Aorta (tissue), 5 donors: ENCODE data around the gene NAXD. TPM values are rescaled to one million over a fixed set of nuclear protein-coding genes. Genes with fewer than 3 reads are reported as not detected.
A peak's percentile ranks its signal among the peaks of the same experiment; 100 is the strongest.
"Not testable (repeated sequence)": the region's sequence is repeated elsewhere in the genome, so short reads cannot be mapped to it uniquely, and the experiment has no call there.

ENCODE experiments used
- ATAC-seq: fragments of 200-7000 bp; cut with Tn5 transposase; one replicate; pipeline ENCODE4 v1.9.1; 2022; ENCODE audit warnings: moderate library complexity; ENCODE audit not compliant: low FRiP score
- DNase-seq, 2 donors: peaks; one replicate each; pipeline ENCODE4 v3.0.0-alpha.2; 2020
- H3K27ac ChIP-seq, 2 donors: one replicate each; pipeline ENCODE4 v1.5.1; 2013; ENCODE audit warnings: low read length in 2 of 2, mild to moderate bottlenecking in 2 of 2, moderate library complexity in 2 of 2, control low read depth in 1 of 2, inconsistent platforms in 1 of 2, low read depth in 1 of 2
- H3K27me3 ChIP-seq, 2 donors: one replicate each; pipeline ENCODE4 v1.6.1; 2013; ENCODE audit warnings: control low read depth in 1 of 2, low read length in 1 of 2, mild to moderate bottlenecking in 1 of 2, moderate library complexity in 1 of 2; ENCODE audit not compliant: insufficient read depth in 2 of 2, control insufficient read depth in 1 of 2
- H3K36me3 ChIP-seq, 2 donors: one replicate each; pipeline ENCODE4 v1.6.1; 2013; ENCODE audit warnings: control low read depth in 1 of 2, low read length in 1 of 2, mild to moderate bottlenecking in 1 of 2; ENCODE audit not compliant: insufficient read depth in 2 of 2, control insufficient read depth in 1 of 2
- H3K4me1 ChIP-seq, 2 donors: one replicate each; pipeline ENCODE4 v1.6.1; 2013; ENCODE audit warnings: low read length in 2 of 2, control low read depth in 1 of 2, mild to moderate bottlenecking in 1 of 2, moderate library complexity in 1 of 2; ENCODE audit not compliant: insufficient read depth in 2 of 2, control insufficient read depth in 1 of 2
- H3K4me3 ChIP-seq, 2 donors: one replicate each; pipeline ENCODE4 v1.5.1; 2013; ENCODE audit warnings: low read length in 2 of 2, control low read depth in 1 of 2, mild to moderate bottlenecking in 1 of 2
- H3K9me3 ChIP-seq: one replicate; pipeline ENCODE4 v1.6.1; 2013; ENCODE audit warnings: mild to moderate bottlenecking, low read length; ENCODE audit not compliant: control insufficient read depth
- WGBS, 2 donors: extraction: QIAGEN DNeasy Blood & Tissue Kit; methylation state at CpG; one replicate each; pipeline ENCODE4 v1.1.7; 2013; 5-methylcytosine and 5-hydroxymethylcytosine counted together
- intact Hi-C, 2 donors: fragments of 100-400 bp; cut with DNase I; formaldehyde crosslinking; loops; one replicate each; pipeline versions ENCODE4 v1.14.2 to v1.15.0; 2022
- polyA plus RNA-seq, 2 donors: library from polyadenylated mRNA; stranded (reverse); fragments of 200-250 nt; gene quantifications; one replicate each; pipeline ENCODE4 v1.2.3, GENCODE V29; 2013
- total RNA-seq, 2 donors: library from RNA; stranded (reverse); fragmentation: NEBNext Ultra II Directional; extraction: Animal tissue kit (Norgen Biotek cat#: 25700); gene quantifications; one replicate each; pipeline ENCODE4 v1.2.1, GENCODE V29; 2021
- donor health status: healthy with polysubstance abuse.
- donor health status: Bipolar disorder and iron deficiency.
- donor health status: DM: no; HTN: no; CAD: no.
- donor health status: DM: no; HTN: no; CAD: no.
- donor health status: DM: yes; HTN: yes; CAD: no.

Gene NAXD
- total and polyA plus RNA-seq, 4 donors, result 20.7 to 47.0 (median 25.8) TPM

- ATAC-seq (no peak), DNase-seq (peak in 1 of 2 donors; percentile 62)
- Histone ChIP-seq H3K27ac (no peak overlapping the region), H3K4me1 (no peaks in the 10 kb centered on the region), H3K36me3 (peaks cover 0 to 5% of the 10 kb centered on the region in 2 donors), H3K9me3 (no peaks in the 10 kb centered on the region), H3K4me3 (no peak overlapping the region), H3K27me3 (no peaks in the 10 kb centered on the region)
- intact Hi-C loops, result no loop called here
- 88 to 90% methylated on average over 14 of the region's 14 CpGs for WGBS, 2 donors
Observed at GRCh38 chr13:110650436-110650835, 35.1 kb downstream of the NAXD start.

GRCh38 chr13:110651271-110651670 is 35.9 kb downstream of the NAXD start:
- Histone ChIP-seq H3K9me3 (no peaks in the 10 kb centered on the region), H3K27me3 (no peaks in the 10 kb centered on the region), H3K4me3 (no peak overlapping the region), H3K4me1 (no peaks in the 10 kb centered on the region), H3K36me3 (peaks cover 0 to 5% of the 10 kb centered on the region in 2 donors), H3K27ac (no peak overlapping the region)
- 89 to 93% methylated on average over 14 of the region's 14 CpGs for WGBS, 2 donors
- DNase-seq (no peak), ATAC-seq (no peak)
- intact Hi-C loops, result no loop called here

GRCh38 chr13:110651726-110652230 is 36.4 kb downstream of the NAXD start:
- ATAC-seq (no peak), DNase-seq (no peak)
- Histone ChIP-seq H3K27me3 (no peaks in the 10 kb centered on the region), H3K36me3 (peaks cover 0 to 5% of the 10 kb centered on the region in 2 donors), H3K9me3 (no peaks in the 10 kb centered on the region), H3K4me3 (no peak overlapping the region), H3K27ac (no peak overlapping the region), H3K4me1 (no peaks in the 10 kb centered on the region)
- intact Hi-C loops, result no loop called here
- WGBS, 2 donors, result 92 to 93% methylated on average over 16 of the region's 16 CpGs

- DNase-seq, result peak in 1 of 2 donors; percentile 43
- 87 to 89% methylated on average over 10 of the region's 10 CpGs for WGBS, 2 donors
- peaks cover 0 to 7% of the 10 kb centered on the region in 2 donors for H3K36me3 ChIP-seq
Observed at GRCh38 chr13:110652231-110652730, 36.9 kb downstream of the NAXD start.

GRCh38 chr13:110652764-110653163 is 37.4 kb downstream of the NAXD start:
- Histone ChIP-seq H3K27ac (no peak overlapping the region), H3K9me3 (no peaks in the 10 kb centered on the region), H3K4me1 (no peaks in the 10 kb centered on the region), H3K36me3 (peaks cover 0 to 7% of the 10 kb centered on the region in 2 donors), H3K4me3 (no peak overlapping the region), H3K27me3 (no peaks in the 10 kb centered on the region)
- intact Hi-C loops, result no loop called here
- DNase-seq, result no peak
- no peak for ATAC-seq
- WGBS, 2 donors, result 83 to 89% methylated on average over 10 of the region's 10 CpGs

More at GRCh38 chr13:110652231-110652730, 36.9 kb downstream of the NAXD start:
- intact Hi-C loops, result no loop called here
- no peak overlapping the region for H3K4me3 ChIP-seq
- ATAC-seq, result no peak
- no peaks in the 10 kb centered on the region for H3K9me3 ChIP-seq
- no peaks in the 10 kb centered on the region for H3K4me1 ChIP-seq
- H3K27ac ChIP-seq, result no peak overlapping the region
- H3K27me3 ChIP-seq, result no peaks in the 10 kb centered on the region

GRCh38 chr13:110653271-110653670 is 37.9 kb downstream of the NAXD start:
- Histone ChIP-seq H3K27ac (no peak overlapping the region), H3K36me3 (peaks cover 0 to 7% of the 10 kb centered on the region in 2 donors), H3K4me1 (no peaks in the 10 kb centered on the region), H3K4me3 (no peak overlapping the region), H3K27me3 (no peaks in the 10 kb centered on the region), H3K9me3 (no peaks in the 10 kb centered on the region)
- WGBS, 2 donors, result 86 to 87% methylated on average over 14 of the region's 14 CpGs
- DNase-seq (no peak), ATAC-seq (no peak)
- intact Hi-C loops, result no loop called here

GRCh38 chr13:110653851-110654250 is 38.5 kb downstream of the NAXD start:
- ATAC-seq, result no peak

GRCh38 chr13:110657196-110657595 is 41.9 kb downstream of the NAXD start:
- ATAC-seq (no peak), DNase-seq (no peak)
- Histone ChIP-seq H3K4me1 (no peaks in the 10 kb centered on the region), H3K4me3 (no peak overlapping the region), H3K27me3 (no peaks in the 10 kb centered on the region), H3K36me3 (peaks cover 4 to 5% of the 10 kb centered on the region in 2 donors), H3K9me3 (no peaks in the 10 kb centered on the region), H3K27ac (no peak overlapping the region)
- intact Hi-C loops, result no loop called here
- 94% methylated on average over 7 of the region's 7 CpGs for WGBS, 2 donors

More at GRCh38 chr13:110653851-110654250, 38.5 kb downstream of the NAXD start:
- no peak overlapping the region for H3K27ac ChIP-seq
- H3K4me1 ChIP-seq, result no peaks in the 10 kb centered on the region
- peaks cover 0 to 7% of the 10 kb centered on the region in 2 donors for H3K36me3 ChIP-seq
- WGBS, 2 donors, result 93 to 94% methylated on average over 14 of the region's 14 CpGs
- DNase-seq, result no peak
- intact Hi-C loops, result no loop called here
- H3K4me3 ChIP-seq, result no peak overlapping the region
- no peaks in the 10 kb centered on the region for H3K9me3 ChIP-seq
- H3K27me3 ChIP-seq, result no peaks in the 10 kb centered on the region

GRCh38 chr13:110658218-110658911 is 43.0 kb downstream of the NAXD start:
- H3K4me3 ChIP-seq, H3K36me3 ChIP-seq, H3K27me3 ChIP-seq, intact Hi-C loops, H3K27ac ChIP-seq, ATAC-seq, H3K4me1 ChIP-seq, DNase-seq, H3K9me3 ChIP-seq: not testable (repeated sequence)
- 84 to 85% methylated on average over 6 of the region's 6 CpGs for WGBS, 2 donors
